MCF 10A (cell line): ENCODE measurements around the gene RAPGEF5. TPM values are rescaled to one million over a fixed set of nuclear protein-coding genes. Genes with fewer than 3 reads are reported as not detected.

Experiments used
- BruUV-seq: library from RNA; stranded (reverse); fragments of 400-500 nt; replicated peaks from 2 replicates; lab custom pipeline; 2021; lab: Mats Ljungman, UMichigan
- CTCF ChIA-PET: fragments of 300-600 bp; sonication (Branson Sonifier 250); formaldehyde crosslinking; extraction: SDS; loops from one replicate; lab custom pipeline; 2021; ENCODE audit warnings: antibody characterized with exemption, inconsistent platforms; lab: Yijun Ruan, JAX
- POLR2A ChIA-PET: fragments of 300-600, 350-650 bp; sonication (Branson Sonifier 250); formaldehyde crosslinking; extraction: SDS; loops from one replicate; lab custom pipeline; 2020; ENCODE audit warnings: antibody characterized with exemption, inconsistent platforms; lab: Yijun Ruan, JAX
- DNase-seq: peaks from one replicate; pipeline ENCODE4 v3.0.0-alpha.2; 2018; ENCODE audit not compliant: unreplicated experiment
- H3K27ac Mint-ChIP-seq: one replicate; pipeline ENCODE4 v1.8.0; 2022; ENCODE audit warnings: mild to moderate bottlenecking, low read depth, mixed read lengths; ENCODE audit not compliant: unreplicated experiment
- H3K27me3 Mint-ChIP-seq: one replicate; pipeline ENCODE4 v1.8.0; 2022; ENCODE audit warnings: mixed read lengths; ENCODE audit not compliant: insufficient read depth, unreplicated experiment
- H3K36me3 Mint-ChIP-seq: one replicate; pipeline ENCODE4 v1.8.0; 2022; ENCODE audit warnings: mild to moderate bottlenecking, moderate library complexity, mixed read lengths; ENCODE audit not compliant: insufficient read depth, unreplicated experiment
- H3K4me1 Mint-ChIP-seq: one replicate; pipeline ENCODE4 v1.8.0; 2022; ENCODE audit warnings: mixed read lengths; ENCODE audit not compliant: insufficient read depth, unreplicated experiment
- H3K4me3 Mint-ChIP-seq: one replicate; pipeline ENCODE4 v1.8.0; 2022; ENCODE audit warnings: mild to moderate bottlenecking, moderate library complexity, mixed read lengths; ENCODE audit not compliant: unreplicated experiment
- H3K9me3 Mint-ChIP-seq: one replicate; pipeline ENCODE4 v1.8.0; 2022; ENCODE audit warnings: mixed read lengths; ENCODE audit not compliant: unreplicated experiment
- intact Hi-C: fragments of 100-400 bp; cut with micrococcal nuclease; formaldehyde crosslinking; loops from 2 replicates; pipeline ENCODE4 v1.14.1; 2022
- total RNA-seq: library from RNA; stranded (reverse); gene quantifications from 2 replicates; pipeline ENCODE4 v1.2.3, GENCODE V29; 2022
- TF ChIP-seq, protein P1 (sequence below): fragments of 200-600 bp; IDR thresholded peaks from one replicate; pipeline ENCODE4 v1.8.0; 2022; ENCODE audit warnings: antibody characterized with exemption, mild to moderate bottlenecking; ENCODE audit not compliant: unreplicated experiment

The RAPGEF5 gene
- total RNA-seq, 1 experiment from 2014 or later: 1.9 TPM

DNA sequence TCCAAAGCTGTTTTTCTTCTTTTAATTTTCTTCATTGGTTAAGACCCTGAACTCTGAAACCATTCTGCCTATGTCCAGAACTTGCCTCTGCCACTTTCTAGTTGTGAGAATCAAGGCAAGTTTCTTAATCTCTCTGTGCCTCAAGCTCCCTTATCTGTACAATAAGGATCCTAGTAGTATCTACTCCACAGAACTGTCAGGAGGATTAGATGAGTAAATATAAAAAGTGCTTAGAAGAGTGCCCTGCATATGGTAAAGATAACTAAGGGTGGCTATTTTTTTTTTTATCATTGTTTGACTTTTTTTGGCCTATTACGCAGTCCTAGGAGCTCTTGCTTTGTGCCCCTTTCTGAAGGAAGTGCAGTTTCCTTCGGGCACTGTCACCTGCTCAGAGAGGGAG lies 46.4 kb upstream of the RAPGEF5 start:
- no peaks in the 10 kb centered on the region for H3K9me3 Mint-ChIP-seq

DNA sequence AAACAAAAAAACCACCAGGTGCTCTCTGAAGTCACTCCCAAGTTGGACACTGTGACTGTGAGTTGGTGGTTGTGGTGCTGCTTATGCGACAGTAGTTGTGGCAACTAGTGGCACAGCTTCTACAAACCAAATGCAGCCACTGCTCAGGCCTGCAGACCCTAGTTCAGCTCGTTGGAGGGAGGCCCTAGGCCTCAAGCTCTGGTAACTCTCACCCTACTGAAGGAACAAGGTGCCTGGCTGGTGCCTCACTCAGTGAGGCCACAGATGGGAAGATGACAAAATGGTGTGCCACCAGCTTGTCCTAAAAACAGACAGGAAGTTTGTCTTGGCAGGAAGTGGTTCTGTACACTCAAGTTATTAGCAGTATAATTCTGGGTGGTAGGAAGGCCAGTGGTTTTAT lies 45.3 kb upstream of the RAPGEF5 start:
- intact Hi-C loops: no loop called here
- Mint-ChIP-seq H3K4me3 (no peak overlapping the region), H3K27me3 (no peaks in the 10 kb centered on the region), H3K27ac (no peak overlapping the region), H3K36me3 (no peaks in the 10 kb centered on the region), H3K9me3 (no peaks in the 10 kb centered on the region), H3K4me1 (peaks cover 9% of the 10 kb centered on the region)
- DNase-seq: no peak
- BruUV-seq: no TSS peak
- TF ChIP-seq, protein P1, sequence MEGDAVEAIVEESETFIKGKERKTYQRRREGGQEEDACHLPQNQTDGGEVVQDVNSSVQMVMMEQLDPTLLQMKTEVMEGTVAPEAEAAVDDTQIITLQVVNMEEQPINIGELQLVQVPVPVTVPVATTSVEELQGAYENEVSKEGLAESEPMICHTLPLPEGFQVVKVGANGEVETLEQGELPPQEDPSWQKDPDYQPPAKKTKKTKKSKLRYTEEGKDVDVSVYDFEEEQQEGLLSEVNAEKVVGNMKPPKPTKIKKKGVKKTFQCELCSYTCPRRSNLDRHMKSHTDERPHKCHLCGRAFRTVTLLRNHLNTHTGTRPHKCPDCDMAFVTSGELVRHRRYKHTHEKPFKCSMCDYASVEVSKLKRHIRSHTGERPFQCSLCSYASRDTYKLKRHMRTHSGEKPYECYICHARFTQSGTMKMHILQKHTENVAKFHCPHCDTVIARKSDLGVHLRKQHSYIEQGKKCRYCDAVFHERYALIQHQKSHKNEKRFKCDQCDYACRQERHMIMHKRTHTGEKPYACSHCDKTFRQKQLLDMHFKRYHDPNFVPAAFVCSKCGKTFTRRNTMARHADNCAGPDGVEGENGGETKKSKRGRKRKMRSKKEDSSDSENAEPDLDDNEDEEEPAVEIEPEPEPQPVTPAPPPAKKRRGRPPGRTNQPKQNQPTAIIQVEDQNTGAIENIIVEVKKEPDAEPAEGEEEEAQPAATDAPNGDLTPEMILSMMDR: no peak
- ChIA-PET CTCF (interaction anchor here (0.8 to 1.5 kb wide), 2 partner anchors 36 to 292 kb away, joined by 3 to 4 read pairs; no protein-coding TSS in a partner anchor), POLR2A (interaction anchor here (0.7 to 2.0 kb wide), 4 partner anchors 41 to 56 kb away, joined by 3 to 11 read pairs (median 4); partner anchors contain the start of gene RAPGEF5)

More for the DNA sequence above, 46.4 kb upstream of the RAPGEF5 start:
- no TSS peak for BruUV-seq
- CTCF ChIA-PET: interaction anchor here (0.6 kb wide), 1 partner anchor 55 kb away, joined by 3 read pairs; no protein-coding TSS in a partner anchor
- no peak overlapping the region for H3K4me3 Mint-ChIP-seq
- DNase-seq: no peak
- H3K36me3 Mint-ChIP-seq: no peaks in the 10 kb centered on the region
- H3K27ac Mint-ChIP-seq: no peak overlapping the region
- H3K4me1 Mint-ChIP-seq: peaks cover 9% of the 10 kb centered on the region
- POLR2A ChIA-PET: interaction anchor here (0.8 kb wide), 1 partner anchor 45 kb away, joined by 3 read pairs; no protein-coding TSS in a partner anchor
- TF ChIP-seq, protein P1: no peak
- no peaks in the 10 kb centered on the region for H3K27me3 Mint-ChIP-seq
- intact Hi-C loops: no loop called here

DNA sequence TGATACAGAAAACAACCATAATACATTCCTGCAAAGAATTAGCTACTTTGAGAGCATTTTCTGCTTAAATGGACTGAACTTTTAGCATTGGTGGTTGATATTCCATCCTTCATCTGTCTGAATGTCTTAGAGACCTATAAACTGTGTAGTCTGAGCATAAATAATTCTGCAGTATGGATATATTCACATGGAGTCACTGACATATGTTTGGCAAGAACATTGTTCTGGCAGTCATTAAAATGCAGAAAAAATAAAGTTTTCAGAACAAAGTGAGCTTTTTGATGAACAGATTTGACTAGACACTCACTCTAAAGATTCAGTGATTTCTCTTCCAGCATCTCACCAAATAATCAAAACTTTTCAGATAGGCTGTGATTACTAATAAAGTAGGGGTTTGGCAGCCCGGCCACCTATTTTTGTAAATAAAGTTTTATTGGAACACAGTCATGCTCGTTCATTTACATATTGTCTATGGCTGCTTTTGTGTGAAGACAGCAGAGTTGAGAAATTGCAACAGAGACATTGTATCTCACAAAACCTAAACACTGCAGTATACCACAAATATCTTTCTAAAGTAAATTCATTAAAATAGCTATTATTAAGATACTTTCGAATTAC lies 44.1 kb upstream of the RAPGEF5 start:
- CTCF ChIA-PET: interaction anchor here (0.7 to 1.5 kb wide), 4 partner anchors 70 to 484 kb away, joined by 3 to 4 read pairs (median 3); no protein-coding TSS in a partner anchor
- BruUV-seq: no TSS peak
- Mint-ChIP-seq H3K9me3 (no peaks in the 10 kb centered on the region), H3K36me3 (no peaks in the 10 kb centered on the region), H3K4me3 (no peak overlapping the region), H3K4me1 (peaks cover 9% of the 10 kb centered on the region), H3K27me3 (no peaks in the 10 kb centered on the region), H3K27ac (no peak overlapping the region)
- TF ChIP-seq, protein P1: no peak
- intact Hi-C loops: loop anchor here (2.0 kb wide), 1 partner anchor 30 kb away; no protein-coding TSS in a partner anchor
- DNase-seq: no peak
- POLR2A ChIA-PET: interaction anchor here (1.2 to 2.0 kb wide), 3 partner anchors 40 to 44 kb away, joined by 3 to 11 read pairs (median 4); partner anchors contain the start of gene RAPGEF5

DNA sequence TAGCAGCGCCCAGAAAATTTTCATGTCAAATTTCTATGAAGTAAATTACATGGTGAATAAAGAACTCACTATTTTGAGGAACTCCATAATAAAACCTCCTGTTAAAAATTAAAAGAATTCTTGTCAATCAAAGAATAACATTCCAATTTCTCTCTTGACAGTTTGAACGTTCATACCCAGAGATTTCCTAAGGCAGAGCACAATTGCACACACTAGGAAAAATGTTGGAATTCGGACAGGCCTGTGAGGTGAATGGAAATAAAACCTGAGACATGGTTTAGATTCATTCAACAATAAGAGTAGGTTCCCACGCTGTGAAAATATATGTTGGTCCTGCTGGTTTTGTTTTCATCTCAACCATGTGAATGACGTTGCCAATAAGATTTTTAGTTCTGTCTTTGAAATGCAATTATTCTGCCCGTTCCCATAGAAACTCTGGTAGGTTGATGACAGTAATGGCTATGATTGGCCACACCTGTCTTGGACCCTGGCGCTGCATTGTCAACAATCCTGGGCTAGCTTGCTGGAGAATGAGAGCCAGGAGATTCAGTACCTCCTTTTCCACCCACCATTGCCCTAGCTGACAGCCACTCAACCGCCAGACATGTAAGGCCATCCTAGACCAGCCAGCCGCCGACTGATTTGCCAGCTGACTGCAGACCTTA lies 43.3 kb upstream of the RAPGEF5 start:
- intact Hi-C loops: loop anchor here (2.0 kb wide), 1 partner anchor 31 kb away; no protein-coding TSS in a partner anchor
- ChIA-PET CTCF (interaction anchor here (0.7 to 0.9 kb wide), 2 partner anchors 71 to 484 kb away, joined by 3 to 4 read pairs; no protein-coding TSS in a partner anchor), POLR2A (interaction anchor here (0.7 to 2.0 kb wide), 4 partner anchors 24 to 66 kb away, joined by 3 to 11 read pairs (median 3); partner anchors contain the start of gene RAPGEF5)
- Mint-ChIP-seq H3K4me3 (no peak overlapping the region), H3K27ac (no peak overlapping the region), H3K27me3 (no peaks in the 10 kb centered on the region), H3K9me3 (no peaks in the 10 kb centered on the region), H3K36me3 (no peaks in the 10 kb centered on the region), H3K4me1 (peaks cover 9% of the 10 kb centered on the region)
- no TSS peak for BruUV-seq
- no peak for DNase-seq
- TF ChIP-seq, protein P1: no peak
